Prostate gland (tissue), 2 donors: Measurements from ENCODE around the gene ERMARD. TPM values are rescaled to one million over a fixed set of nuclear protein-coding genes. Genes with fewer than 3 reads are reported as not detected.
"Not testable (repeated sequence)": the region's sequence is repeated elsewhere in the genome, so short reads cannot be mapped to it uniquely, and the experiment has no call there.

Experiments
- DNase-seq: peaks from one replicate; pipeline ENCODE4 v3.0.0-alpha.2; 2019; ENCODE audit warnings: low spot score
- H3K27ac ChIP-seq, 2 donors: fragments of 200-600 bp; sonication (generic); 2 replicates each; pipeline ENCODE4 v1.5.1; 2017 to 2019
- H3K27me3 ChIP-seq: fragments of 200-600 bp; sonication (generic); replicated peaks from 2 replicates; pipeline ENCODE4 v1.5.1; 2019; ENCODE audit not compliant: insufficient read depth
- H3K36me3 ChIP-seq, 2 donors: fragments of 200-600 bp; sonication (generic); 1 replicate in 1 of 2; 2 replicates in 1 of 2; pipeline versions ENCODE4 v1.5.1 to v1.8.1; 2017 to 2019
- H3K4me1 ChIP-seq: fragments of 200-600 bp; sonication (generic); replicated peaks from 2 replicates; pipeline ENCODE4 v1.5.1; 2019
- H3K4me3 ChIP-seq, 2 donors: fragments of 200-600 bp; sonication (generic); 2 replicates each; pipeline ENCODE4 v1.5.1; 2017 to 2019
- H3K9me3 ChIP-seq: fragments of 200-600 bp; sonication (generic); 2 replicates; pipeline ENCODE4 v1.5.1; 2017
- POLR2A ChIP-seq: fragments of 450-650 bp; IDR thresholded peaks from one replicate; pipeline ENCODE4 v1.6.1; 2016; ENCODE audit warnings: antibody characterized with exemption, mild to moderate bottlenecking
- POLR2AphosphoS5 ChIP-seq: sonication (generic); formaldehyde crosslinking; IDR thresholded peaks from one replicate; pipeline ENCODE4 v1.6.1; 2017; ENCODE audit warnings: antibody characterized with exemption
- WGBS: methylation state at CpG from one replicate; pipeline ENCODE4 v1.1.5; 2018; 5-methylcytosine and 5-hydroxymethylcytosine counted together
- intact Hi-C: fragments of 100-400 bp; cut with DNase I; formaldehyde crosslinking; loops from one replicate; pipeline ENCODE4 v1.14.2; 2022
- total RNA-seq, 2 donors: library from RNA; depleted of rRNA; stranded (reverse); fragments of >200 nt; gene quantifications; one replicate each; pipeline ENCODE4 v1.1.0, GENCODE V29; 2016
- TF ChIP-seq, protein P1 (sequence below), 4 experiments: fragments of 200-600 bp in 2 of 4; fragments of 450-650 bp in 2 of 4; sonication (generic) in 2 of 4; IDR thresholded peaks; 1 replicate in 3 of 4; 2 replicates in 1 of 4; pipeline ENCODE4 v1.5.1; 2016 to 2019; ENCODE audit warnings: antibody characterized with exemption in 4 of 4, mild to moderate bottlenecking in 2 of 4, moderate library complexity in 2 of 4

ERMARD gene
- total RNA-seq, 2 donors from 2014 or later: 23.7 to 33.2 TPM

DNA sequence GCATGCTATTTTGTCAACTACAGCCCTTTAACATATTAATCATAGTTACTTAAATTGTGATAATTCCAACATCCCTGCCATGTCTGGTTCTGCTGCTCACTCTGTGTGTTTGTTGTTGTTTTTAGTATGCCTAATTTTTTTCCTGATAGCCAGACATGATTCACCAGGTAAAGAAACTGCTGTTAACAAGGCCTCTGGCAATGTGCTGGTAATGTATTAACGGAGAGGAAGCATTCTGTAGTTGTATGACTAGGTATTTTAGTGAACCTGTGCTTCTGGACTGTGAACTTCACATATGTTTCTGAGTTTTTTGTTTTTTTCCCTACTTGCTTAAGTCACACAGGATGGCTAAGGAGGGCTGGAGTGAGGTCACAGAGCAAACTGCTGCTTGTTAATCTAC lies 4.9 kb upstream of the ERMARD start:
- WGBS: 97% methylated on average over 1 of the region's 1 CpG
- no peak overlapping the region for H3K27ac ChIP-seq
- no peaks in the 10 kb centered on the region for H3K9me3 ChIP-seq

DNA sequence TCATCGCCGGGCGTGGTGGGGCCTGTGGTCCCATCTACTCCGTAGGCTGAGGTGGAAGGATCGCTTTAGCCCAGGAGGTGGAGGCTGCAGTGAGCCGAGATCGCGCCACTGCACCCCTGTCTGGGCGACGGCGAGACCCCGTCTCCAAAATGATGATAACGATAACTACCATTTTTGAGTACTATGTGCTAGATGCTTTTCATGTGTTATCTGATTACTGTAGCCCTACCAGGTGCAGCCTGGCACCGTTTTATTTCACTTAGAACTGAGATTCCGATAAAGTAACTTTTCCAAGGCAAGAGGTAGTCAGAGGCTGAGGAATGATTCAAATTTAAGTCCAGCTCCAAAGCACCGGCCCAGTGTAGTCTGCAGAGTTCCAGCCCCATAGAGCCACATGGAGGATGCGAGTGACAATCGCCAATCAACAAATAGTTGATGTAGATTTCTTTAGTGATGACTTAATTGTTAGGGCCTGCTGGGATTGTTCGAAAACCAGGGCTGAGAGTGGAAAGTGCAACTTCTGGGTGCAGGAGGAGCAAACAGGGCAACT lies 727 bp downstream of the ERMARD start:
- H3K4me1 ChIP-seq: peaks cover 4% of the 10 kb centered on the region
- 7% methylated on average over 19 of the region's 19 CpGs for WGBS

More for the DNA sequence above, 4.9 kb upstream of the ERMARD start:
- DNase-seq: no peak
- no peak overlapping the region for H3K4me3 ChIP-seq
- intact Hi-C loops: no loop called here
- H3K27me3 ChIP-seq: no peaks in the 10 kb centered on the region
- H3K4me1 ChIP-seq: peaks cover 4% of the 10 kb centered on the region
- TF ChIP-seq, protein P1, sequence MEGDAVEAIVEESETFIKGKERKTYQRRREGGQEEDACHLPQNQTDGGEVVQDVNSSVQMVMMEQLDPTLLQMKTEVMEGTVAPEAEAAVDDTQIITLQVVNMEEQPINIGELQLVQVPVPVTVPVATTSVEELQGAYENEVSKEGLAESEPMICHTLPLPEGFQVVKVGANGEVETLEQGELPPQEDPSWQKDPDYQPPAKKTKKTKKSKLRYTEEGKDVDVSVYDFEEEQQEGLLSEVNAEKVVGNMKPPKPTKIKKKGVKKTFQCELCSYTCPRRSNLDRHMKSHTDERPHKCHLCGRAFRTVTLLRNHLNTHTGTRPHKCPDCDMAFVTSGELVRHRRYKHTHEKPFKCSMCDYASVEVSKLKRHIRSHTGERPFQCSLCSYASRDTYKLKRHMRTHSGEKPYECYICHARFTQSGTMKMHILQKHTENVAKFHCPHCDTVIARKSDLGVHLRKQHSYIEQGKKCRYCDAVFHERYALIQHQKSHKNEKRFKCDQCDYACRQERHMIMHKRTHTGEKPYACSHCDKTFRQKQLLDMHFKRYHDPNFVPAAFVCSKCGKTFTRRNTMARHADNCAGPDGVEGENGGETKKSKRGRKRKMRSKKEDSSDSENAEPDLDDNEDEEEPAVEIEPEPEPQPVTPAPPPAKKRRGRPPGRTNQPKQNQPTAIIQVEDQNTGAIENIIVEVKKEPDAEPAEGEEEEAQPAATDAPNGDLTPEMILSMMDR (IDR thresholded peaks at IDR 0.05): no peak
- H3K36me3 ChIP-seq: no peaks in the 10 kb centered on the region

DNA sequence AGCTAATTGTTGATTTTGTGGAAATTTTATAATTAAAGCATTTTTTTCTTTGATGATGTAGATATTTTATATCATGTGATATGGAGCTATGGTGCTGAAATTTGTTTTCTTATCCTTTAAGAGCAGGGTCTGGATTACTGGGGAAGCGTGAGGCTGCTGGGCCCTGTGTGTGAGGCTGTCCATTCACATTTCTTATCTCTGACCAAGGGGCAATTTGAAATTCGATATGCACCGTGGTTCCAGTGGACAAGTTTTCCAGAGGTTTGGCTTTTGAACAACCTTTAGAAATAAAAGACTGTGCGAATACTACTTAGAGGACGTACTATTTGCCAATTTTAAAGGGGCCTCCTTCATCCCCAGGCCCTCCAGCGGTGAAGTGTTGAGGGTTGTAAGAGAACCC lies 3.7 kb downstream of the ERMARD start:
- WGBS: 87% methylated on average over 6 of the region's 6 CpGs
- no peak for TF ChIP-seq POLR2A
- no peak for TF ChIP-seq POLR2AphosphoS5
- TF ChIP-seq, protein P1 (IDR thresholded peaks at IDR 0.05): no peak
- Histone ChIP-seq H3K9me3 (no peaks in the 10 kb centered on the region), H3K27me3 (no peaks in the 10 kb centered on the region), H3K4me1 (peaks cover 4% of the 10 kb centered on the region), H3K4me3 (no peak overlapping the region), H3K27ac (no peak overlapping the region), H3K36me3 (peaks cover 0 to 2% of the 10 kb centered on the region in 2 donors)
- no peak for DNase-seq
- intact Hi-C loops: no loop called here

More for the DNA sequence above, 727 bp downstream of the ERMARD start:
- H3K4me3 ChIP-seq: peak overlapping the region; percentile 87 to 90
- H3K36me3 ChIP-seq: no peaks in the 10 kb centered on the region
- DNase-seq: no peak
- intact Hi-C loops: no loop called here
- no peak for TF ChIP-seq POLR2A
- TF ChIP-seq, protein P1 (IDR thresholded peaks at IDR 0.05): no peak
- TF ChIP-seq POLR2AphosphoS5: no peak
- no peaks in the 10 kb centered on the region for H3K27me3 ChIP-seq
- H3K9me3 ChIP-seq: no peaks in the 10 kb centered on the region
- H3K27ac ChIP-seq: peak overlapping the region; percentile 95 to 96

DNA sequence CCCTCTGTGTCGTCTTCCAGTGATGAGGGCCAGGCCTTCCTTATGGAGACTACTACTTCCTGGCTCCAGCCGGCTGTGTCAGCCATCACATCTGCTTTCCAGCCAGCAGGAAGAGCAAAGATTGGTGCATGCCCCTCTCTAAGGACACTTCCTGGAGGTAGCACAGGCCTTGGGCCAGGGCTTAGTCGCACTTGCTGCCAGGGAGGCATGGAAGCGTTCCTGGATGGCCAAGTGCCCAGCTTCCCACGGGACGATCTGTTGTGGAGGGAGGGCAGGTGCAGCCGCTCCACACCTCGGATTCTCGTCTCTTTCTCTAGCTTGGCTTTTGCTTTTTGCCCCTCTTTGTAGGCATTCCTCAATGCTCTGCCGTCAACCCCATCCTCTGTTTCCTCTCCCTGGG lies 11.9 kb downstream of the ERMARD start:
- no peak for DNase-seq
- WGBS: 66% methylated on average over 10 of the region's 10 CpGs

DNA sequence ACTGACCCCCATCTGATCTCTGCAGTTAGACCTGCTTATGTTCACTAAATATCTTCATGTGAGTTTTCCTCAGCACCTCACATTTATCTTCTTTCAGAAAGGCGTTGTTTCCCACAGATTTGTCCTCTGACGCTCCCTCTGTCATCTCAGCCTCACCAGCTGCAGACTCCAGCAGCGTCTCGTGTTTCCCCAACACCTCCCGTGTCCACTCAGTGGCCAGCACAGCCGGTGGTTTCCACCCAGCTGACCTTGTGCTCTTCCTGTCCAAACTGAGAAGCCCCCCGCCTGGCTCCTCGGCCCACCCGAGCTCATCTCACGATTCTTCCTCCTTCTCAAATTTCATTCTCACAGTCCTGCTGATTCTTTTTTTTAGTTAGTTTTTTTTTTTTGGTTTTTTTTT lies 12.5 kb downstream of the ERMARD start:
- intact Hi-C loops: no loop called here
- Histone ChIP-seq H3K4me1 (no peaks in the 10 kb centered on the region), H3K27me3 (no peaks in the 10 kb centered on the region), H3K9me3 (no peaks in the 10 kb centered on the region), H3K36me3 (peaks cover 0 to 7% of the 10 kb centered on the region in 2 donors), H3K4me3 (no peak overlapping the region), H3K27ac (peak overlapping the region in 1 of 2 donors; percentile 5)
- no peak for DNase-seq
- WGBS: 72% methylated on average over 10 of the region's 10 CpGs
- TF ChIP-seq POLR2AphosphoS5 (no peak), POLR2A (no peak)
- TF ChIP-seq, protein P1 (IDR thresholded peaks at IDR 0.05): no peak

More for the DNA sequence above, 11.9 kb downstream of the ERMARD start:
- Histone ChIP-seq H3K4me3 (no peak overlapping the region), H3K27ac (peak overlapping the region in 1 of 2 donors; percentile 5), H3K9me3 (no peaks in the 10 kb centered on the region), H3K27me3 (no peaks in the 10 kb centered on the region), H3K4me1 (no peaks in the 10 kb centered on the region), H3K36me3 (peaks cover 0 to 7% of the 10 kb centered on the region in 2 donors)
- intact Hi-C loops: no loop called here
- TF ChIP-seq POLR2AphosphoS5: no peak
- TF ChIP-seq, protein P1 (IDR thresholded peaks at IDR 0.05): no peak

DNA sequence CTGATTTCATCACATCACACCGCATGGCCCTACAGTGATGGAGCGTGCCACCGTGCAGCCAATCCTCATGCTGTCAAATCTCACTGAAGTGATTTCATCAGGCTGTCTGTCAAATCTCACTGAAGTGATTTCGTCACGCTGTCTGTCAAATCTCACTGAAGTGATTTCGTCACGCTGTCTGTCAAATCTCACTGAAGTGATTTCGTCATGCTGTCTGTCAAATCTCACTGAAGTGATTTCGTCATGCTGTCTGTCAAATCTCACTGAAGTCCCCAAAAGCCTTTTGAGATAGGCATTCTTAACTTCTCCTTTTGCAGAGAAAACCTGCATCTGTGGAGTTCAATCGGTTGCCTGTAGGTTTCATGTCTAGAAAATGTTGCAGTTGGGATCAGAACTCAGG lies 14.4 kb downstream of the ERMARD start:
- H3K27me3 ChIP-seq, intact Hi-C loops, H3K9me3 ChIP-seq, H3K4me1 ChIP-seq, H3K4me3 ChIP-seq, DNase-seq, H3K27ac ChIP-seq, H3K36me3 ChIP-seq: not testable (repeated sequence)
- 88% methylated on average over 10 of the region's 10 CpGs for WGBS
